GM21447 (cell line): ENCODE results near the gene YIF1A.
"Not testable (repeated sequence)": the region's sequence is repeated elsewhere in the genome, so short reads cannot be mapped to it uniquely, and the experiment has no call there.

Experiments
- ATAC-seq: cut with Tn5 transposase; IDR thresholded peaks from one replicate; pipeline ENCODE4 v1.9.1; 2021; ENCODE audit not compliant: unreplicated experiment

YIF1A gene

DNA sequence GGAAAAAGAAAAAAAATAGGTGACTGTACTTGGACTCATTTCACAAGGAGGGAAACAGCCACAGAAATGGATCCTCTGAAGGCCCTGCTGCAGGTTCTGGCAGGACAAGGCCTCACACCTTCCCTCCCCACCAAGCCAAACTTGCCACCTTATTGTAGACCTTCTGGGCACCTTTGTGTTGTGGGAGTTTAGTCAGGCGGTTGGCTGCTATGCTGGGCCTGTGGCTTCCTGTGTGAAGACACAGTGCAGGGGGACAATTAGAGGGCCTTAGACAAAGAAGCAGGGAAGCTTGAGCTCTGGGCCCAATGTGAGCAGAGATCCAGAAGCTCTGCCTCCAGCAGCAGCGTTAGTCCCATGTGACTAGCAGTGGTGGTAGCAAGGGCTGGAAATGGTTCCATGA is 16.3 kb downstream of the YIF1A start:
- ATAC-seq: no peak

DNA sequence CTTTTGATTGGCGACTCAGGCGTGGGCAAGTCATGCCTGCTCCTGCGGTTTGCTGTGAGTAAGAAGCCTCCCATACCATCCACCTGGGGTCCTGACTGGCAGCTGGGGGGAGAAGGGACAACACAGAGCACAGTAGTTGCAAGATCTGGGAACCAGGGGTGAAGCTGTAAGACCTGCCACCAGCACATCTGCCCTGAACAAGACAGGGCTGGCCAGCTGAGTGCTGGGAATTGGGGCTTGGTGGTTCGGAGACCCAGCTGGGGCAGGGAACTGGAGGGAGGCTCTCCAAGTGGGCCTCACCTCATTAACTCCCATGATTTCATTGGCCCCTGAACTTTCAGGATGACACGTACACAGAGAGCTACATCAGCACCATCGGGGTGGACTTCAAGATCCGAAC is 17.1 kb downstream of the YIF1A start:
- ATAC-seq: no peak

DNA sequence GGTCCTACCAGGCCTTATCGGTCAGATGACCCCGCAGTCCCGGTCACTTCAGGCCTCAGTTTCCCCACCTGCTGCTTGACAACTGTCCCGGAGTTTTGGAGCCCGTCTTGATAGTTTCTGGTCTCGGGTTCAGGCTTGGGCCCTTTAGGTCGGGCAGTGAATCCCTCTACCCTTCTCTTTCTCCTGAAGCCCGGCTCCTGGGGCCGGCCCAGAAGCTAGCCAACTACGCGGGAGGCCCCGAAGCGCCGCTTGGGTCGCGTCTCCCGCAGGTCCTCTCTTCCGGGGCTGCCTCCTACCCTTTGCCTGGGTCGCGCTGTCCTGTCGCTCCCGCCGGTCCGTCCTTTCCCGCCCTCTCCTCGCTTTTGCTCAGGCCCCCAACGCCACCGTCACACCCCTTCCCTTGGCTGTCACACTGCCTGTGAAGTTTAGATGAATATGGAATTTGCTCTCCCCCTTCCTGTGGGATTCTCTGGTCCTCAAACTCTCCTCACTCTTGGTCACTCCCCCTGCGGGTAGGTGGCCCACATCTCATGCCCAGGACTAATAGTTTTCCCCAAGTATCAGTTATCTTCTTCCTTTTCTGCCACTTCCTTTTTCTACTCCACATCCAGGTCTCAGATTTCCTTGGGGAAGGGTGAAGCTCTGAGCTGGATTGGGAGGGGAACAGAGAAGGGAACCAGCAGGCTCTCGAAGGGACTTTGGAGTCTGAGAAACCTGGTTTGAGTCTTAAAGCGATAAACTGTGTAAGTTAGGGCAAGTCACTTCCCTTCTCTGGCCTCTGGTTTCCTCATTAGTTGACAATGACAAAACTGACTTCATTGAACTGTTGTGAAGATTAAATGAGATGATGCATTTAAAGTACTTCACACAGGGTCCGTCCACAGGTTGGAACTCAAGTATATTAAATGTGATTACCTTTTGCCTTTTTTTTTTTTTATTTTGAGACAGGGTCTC is 19.7 kb downstream of the YIF1A start:
- no peak for ATAC-seq

DNA sequence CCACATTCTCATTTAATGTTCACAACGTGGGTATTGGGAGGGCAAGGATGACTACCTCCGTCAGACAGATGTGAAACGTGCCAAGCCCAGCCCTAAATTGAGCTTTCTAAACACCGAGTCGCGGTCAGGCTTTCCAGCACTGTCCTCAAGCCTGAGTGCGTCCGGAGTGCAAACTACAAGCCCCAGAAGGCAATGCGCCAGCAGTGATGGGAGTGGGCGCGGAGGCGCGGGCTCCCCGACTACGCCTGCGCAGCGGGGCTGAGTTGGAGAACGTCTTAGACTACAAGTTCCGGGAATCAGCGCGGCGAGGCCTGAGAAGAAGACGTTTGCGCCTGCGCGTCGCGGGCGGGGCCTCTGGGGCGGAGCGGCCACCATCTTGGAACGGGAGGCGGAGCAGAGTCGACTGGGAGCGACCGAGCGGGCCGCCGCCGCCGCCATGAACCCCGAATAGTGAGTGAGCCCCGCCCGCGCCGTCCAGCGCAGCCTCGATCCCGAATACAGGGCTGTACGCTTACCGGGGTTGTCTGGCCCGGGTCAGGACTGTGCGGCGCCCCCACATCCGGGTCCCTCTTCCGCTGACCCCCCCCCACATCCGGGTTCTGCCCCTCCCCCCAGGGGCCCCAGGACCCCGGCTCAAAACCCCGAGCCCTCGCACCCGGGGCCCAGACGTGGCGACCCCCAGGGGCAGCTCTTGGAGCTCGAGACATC is 20.5 kb downstream of the YIF1A start, which contains the start of gene RAB1B:
Gene RAB1B (plus strand): TSS at position 396 of the 708 bp plus-strand sequence. CDS start 41 bp downstream, at position 437.
- peak; percentile 78 for ATAC-seq

DNA sequence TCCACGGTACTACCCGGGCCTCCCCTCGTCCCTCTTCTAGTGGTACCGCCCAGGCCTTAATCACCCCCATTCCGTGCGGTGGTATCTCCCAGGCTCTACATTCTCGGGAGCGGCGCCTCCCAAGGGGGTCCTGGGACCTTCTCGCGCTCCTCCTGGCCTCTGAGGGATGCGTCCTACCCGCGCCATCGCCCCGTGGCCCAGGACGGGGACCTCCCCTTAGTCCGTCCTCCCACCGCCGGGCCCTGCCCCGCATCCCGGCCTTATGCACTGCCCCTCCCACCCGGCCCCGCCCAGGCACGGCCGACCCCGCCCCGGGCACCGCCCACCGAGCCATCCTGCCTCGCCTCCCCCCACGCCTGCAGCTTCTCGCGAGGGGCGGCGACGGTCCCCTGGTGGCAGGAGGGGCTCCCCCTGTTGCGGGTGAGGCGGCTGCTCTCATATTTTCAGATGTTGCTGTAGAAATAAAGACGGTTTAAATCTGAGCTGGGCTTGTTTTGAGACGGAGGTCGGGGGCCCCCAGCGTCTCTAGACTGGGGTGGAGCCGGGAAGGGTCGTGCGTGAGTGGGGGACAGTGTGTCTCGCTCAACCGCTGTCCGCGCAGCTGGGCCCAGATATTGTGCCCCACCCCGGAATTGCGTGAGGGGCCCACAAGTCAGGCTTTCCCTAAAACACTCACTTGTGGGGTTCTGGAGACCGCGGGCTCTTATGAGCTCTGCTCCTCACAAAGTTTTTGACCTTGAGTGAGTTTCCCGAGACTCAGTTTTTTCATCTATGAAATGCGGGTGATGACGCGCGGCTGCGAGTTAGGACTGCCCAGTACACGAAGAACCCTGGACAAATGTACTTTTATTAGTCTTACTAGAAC is 21.3 kb downstream of the YIF1A start:
- peak; percentile 37 for ATAC-seq

DNA sequence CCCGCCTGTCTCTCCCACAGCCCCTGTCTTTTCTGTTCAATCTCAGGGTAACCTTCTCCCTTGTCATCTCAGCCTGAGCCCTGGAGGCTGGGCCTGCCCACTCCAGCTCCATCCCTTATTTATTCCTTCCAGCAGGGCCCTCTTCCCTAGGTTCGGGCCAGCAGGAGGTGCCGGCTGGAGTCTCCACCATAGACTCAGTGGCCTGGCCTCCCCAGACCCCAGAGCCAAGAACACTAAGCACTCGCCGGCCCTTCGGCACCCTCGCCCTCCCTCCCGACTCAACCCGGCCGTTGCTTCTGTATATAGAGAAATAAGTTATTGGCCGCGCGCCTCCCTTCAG is 21.9 kb downstream of the YIF1A start:
- ATAC-seq: no peak

DNA sequence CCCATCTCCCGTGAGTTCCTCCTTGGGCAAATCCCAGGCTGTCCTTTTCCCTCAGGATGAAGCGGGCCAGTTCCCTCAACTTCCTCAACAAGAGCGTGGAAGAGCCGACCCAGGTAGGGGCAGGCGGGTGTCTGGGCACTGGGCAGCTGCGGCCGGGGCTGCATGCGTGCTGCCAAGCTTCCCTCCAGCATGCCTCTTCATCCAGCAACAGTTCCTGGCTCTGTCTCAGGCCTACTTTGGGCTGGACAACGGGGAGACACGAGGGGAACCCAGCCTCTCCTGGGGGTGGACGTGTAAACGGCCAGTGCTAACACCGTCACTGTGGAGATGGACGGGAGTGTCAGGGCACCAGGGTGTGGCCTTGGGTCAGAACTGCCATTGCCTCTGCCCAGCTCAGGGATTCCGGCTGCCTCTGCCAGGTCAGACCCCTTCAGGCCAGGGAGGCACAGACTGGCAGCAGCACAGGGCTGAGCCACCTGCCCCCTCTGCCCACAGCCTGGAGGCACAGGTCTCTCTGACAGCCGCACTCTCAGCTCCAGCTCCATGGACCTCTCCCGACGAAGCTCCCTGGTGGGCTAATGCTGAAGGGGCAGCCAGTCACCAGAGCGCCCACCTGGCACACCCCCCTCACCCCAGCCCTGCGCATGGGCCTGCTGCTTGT is 22.4 kb downstream of the YIF1A start:
- no peak for ATAC-seq

DNA sequence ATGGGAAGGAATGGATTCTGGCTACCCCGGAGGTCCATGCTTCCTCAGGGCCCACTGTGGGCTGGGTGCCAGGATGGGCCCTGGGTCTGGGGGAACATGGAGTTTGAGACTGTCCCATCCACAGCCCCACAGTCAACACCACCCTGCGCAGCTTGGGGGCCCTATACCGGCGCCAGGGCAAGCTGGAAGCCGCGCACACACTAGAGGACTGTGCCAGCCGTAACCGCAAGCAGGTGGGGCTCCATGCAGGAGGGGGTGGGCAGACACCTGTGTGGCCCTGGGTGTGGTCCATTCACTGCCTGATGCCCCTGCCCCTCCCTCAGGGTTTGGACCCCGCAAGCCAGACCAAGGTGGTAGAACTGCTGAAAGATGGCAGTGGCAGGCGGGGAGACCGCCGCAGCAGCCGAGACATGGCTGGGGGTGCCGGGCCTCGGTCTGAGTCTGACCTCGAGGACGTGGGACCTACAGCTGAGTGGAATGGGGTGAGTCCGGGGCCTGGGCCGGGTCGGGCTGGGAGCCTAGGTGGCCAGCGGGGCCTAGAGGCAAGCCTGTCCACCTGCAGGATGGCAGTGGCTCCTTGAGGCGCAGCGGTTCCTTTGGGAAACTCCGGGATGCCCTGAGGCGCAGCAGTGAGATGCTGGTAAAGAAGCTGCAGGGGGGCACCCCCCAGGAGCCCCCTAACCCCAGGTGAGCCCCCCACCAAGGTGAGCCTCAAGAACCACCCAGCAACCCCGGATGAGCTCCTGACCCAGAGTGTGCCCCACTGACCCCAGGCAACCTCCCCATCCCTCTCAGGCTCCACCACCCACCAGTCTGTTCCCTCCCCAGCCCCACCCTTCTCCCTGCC is 23.2 kb downstream of the YIF1A start:
- no peak for ATAC-seq

DNA sequence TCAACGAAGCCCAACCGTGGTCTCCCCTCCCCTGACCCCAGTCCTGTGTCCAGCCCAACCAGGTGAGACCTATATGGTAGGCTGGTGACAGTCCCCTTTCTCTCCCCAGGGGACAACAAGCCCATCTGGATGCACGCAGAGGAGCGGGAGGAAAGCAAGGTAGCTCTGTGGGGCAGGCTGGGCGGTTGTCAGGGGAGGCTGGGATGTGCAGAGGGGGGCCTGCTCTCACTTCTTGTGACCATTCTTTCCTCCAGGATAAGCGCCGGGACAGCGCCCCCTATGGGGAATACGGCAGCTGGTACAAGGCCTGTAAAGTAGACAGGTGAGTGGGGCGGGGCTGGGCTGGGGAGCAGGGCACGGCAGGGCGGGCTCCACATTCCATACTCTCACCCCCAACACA is 24.0 kb downstream of the YIF1A start:
- ATAC-seq: no peak

DNA sequence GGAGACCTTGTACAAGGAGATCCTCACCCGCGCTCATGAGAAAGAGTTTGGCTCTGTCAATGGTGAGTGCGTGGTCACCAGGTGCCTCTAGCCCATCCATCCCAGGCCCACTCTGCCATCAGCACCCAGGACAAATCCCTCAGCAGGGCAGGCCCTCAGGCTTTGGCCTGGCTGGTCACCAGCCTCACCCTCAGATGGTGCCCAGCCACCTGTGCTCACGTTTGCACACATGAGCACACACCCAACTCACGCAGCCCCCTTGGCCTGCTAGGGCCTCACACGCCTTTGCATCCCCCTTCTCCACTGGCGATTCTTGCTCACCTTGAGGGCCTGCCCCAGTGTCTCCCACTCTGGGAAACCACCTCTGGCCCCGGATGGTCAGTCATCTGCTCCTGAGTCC is 24.6 kb downstream of the YIF1A start:
- ATAC-seq: no peak

DNA sequence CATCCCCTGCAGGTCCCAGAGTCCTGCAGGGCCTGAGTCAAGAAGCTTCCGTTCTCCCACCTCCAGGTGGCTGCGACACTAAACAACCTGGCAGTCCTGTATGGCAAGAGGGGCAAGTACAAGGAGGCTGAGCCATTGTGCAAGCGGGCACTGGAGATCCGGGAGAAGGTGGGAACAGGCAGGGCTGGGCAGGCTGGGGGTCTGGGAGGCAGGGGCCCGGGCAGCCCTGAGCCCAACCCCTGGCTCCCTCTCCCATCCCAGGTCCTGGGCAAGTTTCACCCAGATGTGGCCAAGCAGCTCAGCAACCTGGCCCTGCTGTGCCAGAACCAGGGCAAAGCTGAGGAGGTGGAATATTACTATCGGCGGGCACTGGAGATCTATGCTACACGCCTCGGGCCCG is 25.2 kb downstream of the YIF1A start:
- no peak for ATAC-seq

DNA sequence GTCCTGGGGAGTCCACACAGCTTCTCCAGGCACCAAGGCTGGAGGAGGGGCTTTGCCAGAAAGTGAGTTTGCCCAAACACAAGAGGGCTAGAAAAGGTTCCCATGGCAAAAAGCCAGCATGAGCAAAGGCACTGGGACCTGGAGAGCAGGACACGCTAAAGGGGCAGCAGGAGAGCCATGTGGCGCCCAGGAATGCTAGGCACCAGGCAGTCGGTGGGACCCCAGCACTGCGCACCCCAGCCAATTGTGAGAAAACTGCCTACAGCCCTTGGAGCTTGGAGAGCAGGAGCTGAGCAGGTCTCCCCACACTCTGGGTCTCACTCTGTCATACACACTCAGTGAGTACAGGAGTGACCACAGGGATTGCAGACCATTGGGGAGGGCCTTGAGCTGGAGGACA is 25.7 kb downstream of the YIF1A start:
- no peak for ATAC-seq

DNA sequence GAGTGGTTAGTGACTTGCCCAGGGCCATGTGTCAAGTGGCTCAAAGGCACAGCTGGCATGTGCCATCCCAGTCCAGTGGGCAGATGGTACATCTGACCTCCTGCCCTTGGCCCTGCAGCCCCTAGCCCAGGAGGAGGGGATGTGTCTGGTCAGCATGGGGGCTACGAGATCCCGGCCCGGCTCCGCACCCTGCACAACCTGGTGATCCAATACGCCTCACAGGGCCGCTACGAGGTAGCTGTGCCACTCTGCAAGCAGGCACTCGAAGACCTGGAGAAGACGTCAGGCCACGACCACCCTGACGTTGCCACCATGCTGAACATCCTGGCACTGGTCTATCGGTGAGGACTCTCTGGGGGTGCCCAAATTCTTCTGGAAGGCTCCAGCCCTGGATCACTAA is 26.2 kb downstream of the YIF1A start:
- no peak for ATAC-seq

DNA sequence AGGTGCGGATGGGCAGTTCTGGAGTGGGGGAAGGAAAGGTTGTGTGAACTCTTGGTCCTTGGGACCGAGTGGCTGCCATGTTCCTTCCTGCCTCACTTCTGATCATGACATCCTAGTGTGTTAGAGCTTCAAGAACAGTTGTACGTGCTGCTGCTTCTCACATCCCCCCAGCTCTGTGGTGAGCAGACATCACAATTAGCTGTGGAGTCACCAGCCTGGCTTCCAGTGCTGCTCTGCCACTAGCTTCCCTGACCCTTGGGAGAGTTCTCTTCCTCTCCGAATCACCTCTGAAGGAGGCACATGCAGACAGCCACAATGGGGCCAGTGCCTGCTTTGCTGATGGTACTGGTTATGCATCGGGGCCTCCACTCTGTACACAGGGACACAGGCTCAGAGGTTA is 26.8 kb downstream of the YIF1A start:
- no peak for ATAC-seq

DNA sequence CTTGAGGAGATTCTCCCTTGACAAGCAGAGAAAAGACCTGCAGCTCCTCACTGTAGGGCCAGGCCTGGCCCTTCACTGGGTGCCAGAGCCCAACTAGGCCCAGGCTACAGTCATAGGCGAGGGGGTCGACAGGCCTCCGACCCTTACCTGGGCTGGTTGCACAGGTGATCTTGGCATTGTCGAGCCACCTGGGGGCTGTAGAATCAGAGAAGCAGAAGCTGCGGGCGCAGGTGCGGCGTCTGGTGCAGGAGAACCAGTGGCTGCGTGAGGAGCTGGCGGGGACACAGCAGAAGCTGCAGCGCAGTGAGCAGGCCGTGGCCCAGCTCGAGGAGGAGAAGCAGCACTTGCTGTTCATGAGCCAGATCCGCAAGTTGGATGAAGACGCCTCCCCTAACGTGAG is 27.4 kb downstream of the YIF1A start:
- ATAC-seq: no peak

DNA sequence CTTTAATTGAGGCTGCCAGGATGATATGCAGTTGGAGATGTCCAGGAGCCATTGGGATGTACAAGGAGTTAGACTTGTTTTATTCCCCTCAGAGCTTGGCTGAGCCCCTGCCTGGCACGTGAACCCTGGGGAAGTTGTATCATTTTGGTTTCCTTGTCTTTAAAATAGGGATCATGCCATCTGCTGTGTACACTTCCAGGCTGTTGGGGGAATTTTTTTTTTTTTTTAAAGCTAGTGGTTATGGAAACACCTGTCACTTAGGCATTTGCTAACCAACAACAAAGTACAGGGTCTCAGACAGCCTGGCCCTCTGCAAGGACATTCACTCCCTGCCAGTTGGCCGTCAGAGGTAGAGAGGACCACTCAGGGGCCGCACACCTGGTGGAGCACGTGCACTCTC is 29.0 kb downstream of the YIF1A start:
- ATAC-seq: no peak

DNA sequence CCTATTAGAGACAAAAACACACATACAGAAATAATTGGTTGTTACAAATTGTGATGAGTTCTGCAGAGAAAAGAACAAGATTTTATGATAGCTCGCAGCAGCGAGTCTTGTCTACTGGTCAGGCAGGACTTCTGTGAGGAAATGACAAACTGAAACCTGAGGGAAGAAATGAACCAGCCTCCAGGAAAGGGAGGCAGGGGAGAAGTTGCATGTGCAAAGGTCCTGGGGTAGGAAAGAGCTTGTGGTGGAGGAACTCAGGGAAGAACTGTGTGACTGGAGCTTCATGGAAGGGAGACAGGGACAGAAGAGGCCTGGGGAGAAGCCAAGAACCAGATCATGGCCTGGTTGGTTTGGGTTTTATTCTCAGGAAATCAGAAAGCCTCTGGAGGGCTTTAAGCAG is 29.7 kb downstream of the YIF1A start:
- ATAC-seq: no peak

DNA sequence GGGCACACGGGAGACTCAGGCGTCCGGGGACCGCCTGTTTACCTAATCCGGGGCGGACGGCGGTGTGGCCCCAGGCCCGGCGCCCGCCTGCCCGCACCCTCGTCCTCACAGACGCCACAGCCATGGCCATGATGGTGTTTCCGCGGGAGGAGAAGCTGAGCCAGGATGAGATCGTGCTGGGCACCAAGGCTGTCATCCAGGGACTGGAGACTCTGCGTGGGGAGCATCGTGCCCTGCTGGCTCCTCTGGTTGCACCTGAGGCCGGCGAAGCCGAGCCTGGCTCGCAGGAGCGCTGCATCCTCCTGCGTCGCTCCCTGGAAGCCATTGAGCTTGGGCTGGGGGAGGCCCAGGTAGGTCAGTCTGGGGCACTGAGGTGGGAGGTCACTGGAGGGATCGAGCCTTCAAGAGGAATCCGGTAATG is 30.5 kb downstream of the YIF1A start:
- ATAC-seq: no peak

DNA sequence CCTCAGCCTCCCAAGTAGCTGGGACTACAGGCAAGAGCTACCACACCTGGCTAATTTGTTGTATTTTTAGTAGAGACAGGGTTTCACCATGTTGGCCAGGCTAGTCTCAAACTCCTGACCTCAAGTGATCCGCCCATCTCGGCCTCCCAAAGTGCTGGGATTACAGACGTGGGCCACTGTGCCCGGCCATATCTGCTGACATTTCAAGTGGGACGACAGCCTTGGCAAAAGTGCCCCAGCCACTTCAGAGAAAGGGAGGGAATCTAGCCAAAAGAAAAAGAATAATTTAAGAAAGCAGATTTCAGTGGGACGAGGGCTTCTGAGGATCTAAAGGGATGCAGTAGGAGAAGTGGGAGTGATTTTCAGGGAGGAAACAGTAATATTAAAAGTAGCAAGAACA is 35.9 kb downstream of the YIF1A start:
- not testable (repeated sequence) for ATAC-seq

DNA sequence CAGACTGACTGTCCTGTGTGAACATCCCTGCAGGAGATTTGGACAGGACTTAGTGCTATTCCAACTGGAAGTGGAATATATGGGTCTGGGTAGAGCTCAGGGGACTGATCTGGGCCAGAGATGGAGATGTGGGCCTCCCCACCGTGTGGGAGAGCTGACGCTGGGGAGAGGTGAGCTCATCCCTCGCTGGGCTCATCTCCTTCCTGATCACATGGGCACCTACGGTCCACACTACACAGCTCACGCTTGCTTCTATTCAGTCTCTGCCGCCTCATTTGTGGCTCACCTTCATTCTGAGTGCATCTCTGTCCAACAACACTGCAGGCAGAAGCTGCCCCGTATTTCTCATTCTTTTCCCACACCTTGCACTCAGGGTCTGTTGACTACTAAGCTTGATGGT is 37.1 kb downstream of the YIF1A start:
- no peak for ATAC-seq
